NCI-H1930 (cell line): ENCODE data around the gene HOOK1.

Source experiments
- DNase-seq, 2 experiments: peaks; one replicate each; lab custom pipeline; 2025; lab: John Stamatoyannopoulos, UW

HOOK1 gene

DNA sequence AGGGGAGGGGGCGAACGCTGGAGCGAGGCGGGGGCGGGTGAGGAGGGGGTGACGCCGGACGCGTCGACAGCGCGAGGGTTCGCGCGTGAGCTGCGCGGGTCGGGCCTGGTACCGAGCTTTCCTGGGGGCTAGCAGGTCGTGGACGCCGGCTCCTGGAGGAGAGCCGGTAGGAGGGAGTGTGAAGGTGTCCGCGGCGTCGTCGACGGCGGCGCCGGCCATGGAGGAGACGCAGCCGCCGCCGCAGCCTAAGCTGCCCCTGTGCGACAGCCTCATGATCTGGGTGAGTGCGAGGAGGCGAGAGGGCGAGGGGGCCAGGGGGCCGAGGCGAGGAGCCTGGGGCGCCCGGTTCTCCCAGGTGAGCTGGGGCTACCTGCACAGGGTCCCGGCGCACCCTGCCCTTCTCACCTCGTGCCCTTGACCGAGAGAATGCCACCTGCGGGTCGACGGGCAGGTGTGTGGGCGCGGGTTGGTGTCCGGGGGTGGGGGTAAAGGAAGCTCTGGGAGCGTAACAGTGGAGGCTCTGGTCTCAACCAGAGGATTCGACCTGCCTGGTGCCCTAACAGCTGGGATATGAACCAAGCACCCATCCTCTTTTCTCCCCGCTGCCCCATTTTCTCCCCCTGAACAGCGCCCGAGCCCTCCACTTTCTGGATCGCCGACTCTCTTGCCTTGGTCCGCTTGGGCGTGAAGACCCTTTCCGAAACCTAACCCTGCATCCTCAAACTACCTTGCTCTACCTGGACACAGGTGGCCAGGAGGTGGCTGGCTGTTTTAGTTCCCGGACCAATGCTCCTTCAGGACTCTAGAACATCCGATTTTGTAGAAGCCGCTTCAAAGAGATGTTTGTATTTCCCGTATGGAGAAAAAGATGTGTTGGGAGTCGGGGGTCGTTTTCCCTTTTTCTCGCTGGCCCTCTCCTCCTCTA is at the start of gene HOOK1:
Gene HOOK1 (plus strand): TSS at position 49 of the 925 bp plus-strand sequence. CDS start 169 bp downstream, at position 218.
- no peak for DNase-seq

DNA sequence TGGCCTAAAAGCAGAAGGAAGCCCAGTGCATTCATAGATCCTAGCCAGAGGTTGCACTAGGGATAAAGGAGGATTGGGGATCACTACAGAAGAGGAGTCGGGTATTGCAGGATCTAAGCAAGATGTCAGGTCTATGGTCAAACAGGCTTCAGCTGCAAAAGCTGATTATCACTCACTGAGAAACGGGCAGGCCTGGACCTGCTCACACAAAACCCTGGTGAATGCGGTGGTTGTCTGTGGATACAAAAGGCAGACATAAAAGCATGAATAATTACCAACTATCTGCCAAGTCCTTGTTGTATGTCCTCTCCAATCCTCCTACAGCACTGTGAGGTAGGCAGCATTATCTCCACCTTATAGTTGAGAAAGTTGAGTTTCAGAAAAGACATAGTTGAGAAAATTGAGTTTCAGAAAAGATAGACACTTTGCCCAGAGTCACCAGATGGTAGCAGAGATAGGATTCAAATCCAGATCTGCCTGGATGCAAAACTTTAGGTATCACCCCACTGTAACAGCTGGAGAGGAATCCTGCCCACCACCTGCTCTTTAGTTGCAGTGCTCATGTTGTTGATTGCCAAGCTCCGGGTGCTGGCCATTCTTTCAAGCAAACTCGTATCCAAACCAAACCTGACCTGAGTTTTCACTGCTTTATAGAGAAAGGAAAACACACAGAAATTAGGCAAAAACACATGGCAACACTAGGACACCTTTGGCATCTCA is 49.6 kb upstream of the HOOK1 start:
- peak; percentile 57 to 71 for DNase-seq

DNA sequence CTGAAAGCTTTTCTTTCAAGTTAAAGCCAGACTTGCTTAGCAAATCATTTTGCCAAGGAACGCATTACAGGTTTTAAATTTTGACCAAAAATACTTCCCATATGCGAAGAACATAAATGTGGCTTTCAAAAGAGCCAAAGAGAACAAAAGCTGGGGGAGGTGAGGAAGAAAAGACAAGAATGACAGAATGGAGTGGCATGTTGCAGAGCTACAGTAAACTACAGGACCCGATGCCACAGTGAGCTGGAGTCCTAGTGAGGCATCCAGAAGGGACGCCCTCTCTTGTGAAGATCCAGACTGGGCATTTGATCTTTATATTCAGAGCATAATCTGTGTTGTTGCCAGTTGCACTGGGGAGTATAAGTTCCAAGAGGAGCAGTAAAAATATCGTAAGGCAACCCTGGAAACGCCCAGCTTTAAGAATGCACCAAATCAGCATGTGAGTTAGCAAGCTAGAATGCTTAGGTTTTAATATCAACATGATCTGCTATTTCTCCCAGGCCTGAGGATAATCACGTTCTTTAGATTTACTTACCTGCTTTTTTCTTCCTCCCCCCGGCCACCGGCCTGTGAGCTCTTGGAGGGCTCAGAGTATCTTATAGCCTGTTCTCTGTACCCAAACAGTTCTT is 48.4 kb upstream of the HOOK1 start:
- peak in 1 of 2 experiments; percentile 11 for DNase-seq

DNA sequence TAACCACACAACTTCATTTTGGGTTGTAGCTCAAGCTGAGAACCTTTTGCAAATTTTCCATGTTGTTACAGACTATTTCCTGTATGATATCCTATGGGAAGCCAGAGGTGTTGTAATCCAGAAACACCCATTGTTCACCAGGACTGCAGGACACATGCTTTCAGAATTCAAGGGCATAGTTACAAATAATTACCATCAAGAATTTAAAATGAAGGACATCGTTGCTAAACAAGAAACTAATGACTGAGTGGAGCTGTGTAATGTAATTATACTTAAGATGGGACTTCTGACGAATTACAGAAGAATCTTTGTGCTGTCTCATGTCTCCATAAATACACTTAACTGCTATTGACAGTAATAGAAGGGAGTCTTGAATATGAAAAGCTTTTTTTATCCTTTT is 47.6 kb upstream of the HOOK1 start:
- no peak for DNase-seq

DNA sequence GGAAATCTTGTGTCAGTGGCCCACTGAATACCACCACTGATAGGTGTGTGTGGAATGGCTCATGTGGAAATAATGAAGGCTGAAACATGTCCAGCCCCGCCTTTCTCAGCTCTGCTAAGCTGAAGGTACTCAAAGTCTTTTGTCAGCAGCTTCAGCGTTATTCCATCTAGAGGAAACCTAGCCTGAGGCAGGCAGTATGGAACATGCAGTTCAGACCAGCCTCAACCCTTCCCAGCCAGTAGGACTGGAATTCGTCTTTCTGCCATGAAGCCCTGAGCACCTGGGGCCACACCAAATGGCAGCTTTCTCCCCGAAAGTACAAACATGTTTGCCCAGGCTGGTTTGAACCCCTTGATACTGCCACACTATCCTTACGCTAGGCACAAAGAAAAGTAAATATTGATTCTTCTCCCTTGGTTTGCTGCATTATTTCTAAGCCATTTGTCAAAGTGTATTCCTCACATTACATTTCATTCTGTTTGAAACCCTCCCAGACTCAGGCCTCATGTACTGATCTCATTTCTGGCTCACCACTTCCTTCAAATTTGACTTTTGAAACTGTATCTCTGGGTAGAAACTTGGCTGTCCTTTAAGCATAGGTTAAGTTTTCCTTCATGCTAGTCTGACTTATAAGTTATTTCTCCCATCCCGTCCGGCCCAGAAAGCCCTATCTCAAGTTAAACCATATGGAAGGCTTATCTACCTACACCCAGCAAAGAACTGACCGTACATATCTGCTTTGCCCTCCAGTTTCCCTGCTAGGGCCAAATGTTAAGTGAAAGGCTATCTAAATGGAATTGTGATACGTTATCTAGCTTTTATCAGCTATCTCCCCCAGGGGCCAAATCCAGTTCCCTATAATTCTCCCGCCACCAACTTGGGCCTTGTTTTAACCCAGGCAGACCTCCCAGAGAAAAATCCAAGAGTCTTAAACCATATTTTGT is 45.7 kb upstream of the HOOK1 start:
- no peak for DNase-seq

DNA sequence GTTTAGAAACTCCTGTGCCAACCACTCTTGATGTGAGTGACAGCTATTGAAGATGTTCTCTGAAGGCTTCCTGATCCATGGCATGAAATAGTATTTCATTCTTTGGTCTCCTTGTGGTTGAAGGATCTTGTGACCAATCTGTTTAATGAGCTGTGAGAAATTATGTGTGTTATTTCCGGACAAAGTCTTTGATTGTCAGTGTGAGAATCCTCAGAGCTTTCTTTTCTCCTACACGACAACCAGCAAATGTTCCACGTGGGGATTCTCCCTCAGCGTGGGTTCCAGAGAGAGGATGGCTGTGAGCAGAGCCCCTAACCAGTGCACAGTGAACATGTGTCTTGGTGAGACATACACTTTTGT is 45.0 kb upstream of the HOOK1 start:
- no peak for DNase-seq

DNA sequence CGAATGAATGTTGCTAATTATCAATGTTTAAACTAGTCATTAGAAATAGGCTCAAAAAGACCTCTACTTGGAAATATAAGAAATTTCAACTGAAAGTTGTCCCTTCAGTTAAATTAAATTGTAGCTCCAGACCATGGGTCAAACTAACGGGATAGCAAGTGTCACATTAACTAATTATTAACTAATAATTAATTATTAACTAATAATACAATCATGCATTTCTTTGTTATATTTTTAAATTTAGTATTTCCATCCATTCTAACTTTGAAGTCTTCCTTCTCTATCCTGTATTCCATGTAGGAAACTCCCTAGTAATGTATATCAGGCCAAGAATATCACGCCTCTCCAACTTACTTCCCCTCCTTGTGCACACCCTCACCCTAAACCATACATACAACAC is 43.4 kb upstream of the HOOK1 start:
- DNase-seq = no peak

DNA sequence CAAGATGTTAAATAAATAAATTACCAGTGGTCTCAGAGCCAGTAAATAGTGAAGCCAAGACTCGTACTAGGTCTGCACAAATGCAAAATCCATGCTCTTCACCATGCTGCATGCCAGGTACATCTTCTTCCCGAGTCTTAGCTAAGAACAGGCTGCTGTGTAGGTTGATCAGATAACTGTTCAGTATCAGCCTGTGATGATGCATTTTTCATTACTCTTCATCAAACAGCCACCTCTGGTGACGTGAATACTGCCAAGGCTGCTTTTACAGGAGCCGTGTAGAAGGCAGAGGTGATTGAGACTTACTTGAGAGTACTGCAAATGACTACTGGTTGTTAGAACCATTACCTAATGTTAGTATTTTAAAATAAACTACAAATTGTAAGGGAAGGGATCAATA is 39.3 kb upstream of the HOOK1 start:
- no peak for DNase-seq

DNA sequence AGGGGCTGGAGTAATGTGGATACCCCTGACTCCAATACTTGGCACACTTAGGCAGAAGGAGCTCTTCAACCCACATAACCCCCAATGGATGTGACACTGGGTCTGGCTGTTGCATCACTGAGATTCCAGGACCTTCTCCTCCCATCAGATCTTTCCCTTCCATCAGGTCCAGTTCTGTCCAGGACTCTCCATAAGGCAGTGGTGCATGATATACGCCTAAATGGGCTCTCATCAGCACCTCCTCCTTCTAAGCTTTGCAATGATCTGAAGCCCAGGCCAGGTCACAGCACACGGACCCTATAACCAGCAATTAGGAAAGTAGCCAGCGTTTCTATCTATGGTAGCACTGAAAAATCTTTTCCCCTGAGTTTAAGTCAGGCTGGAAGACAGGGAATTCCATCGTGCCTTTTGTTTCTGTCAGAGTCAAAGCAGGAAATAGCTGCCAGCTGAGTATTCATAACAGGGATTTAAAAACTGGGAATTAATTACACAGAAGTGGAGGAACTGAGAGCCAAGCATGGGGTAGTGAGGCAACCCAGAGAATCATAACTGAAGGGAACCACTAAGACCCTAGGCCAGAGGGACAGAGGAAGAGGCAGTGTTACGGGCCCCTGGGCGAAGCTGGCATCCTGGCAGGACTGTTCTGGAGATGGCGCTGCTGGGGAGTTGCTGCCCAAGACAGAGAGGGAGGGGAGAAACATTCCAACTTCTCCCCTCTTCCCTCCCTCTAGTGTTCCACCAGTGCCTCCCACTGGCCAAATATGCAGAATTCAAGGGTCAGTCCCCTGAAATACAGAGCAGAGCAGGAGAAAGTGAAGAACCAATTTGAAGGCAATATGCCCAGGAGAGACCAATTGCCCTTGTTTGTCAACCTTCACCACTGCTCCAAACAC is 37.5 kb upstream of the HOOK1 start:
- no peak for DNase-seq

DNA sequence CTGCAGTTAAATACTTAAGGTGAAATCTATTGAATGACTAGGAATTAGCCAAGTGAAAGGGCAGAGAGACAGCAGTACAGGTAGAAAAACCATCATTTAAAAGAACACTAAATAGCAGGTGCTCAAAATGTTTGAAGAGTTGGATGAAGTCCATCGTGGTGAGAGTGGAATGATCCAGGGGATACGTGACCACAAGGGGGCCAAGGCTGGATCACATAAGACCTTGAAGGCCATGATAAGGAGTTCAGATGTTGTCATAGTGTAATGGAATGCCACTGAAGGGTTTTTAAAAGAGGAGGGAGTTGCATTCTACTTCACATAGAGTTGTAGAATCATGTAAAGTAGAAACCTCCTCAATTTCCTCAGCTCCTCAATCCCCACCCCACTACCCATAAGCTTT is 34.8 kb upstream of the HOOK1 start:
- no peak for DNase-seq

DNA sequence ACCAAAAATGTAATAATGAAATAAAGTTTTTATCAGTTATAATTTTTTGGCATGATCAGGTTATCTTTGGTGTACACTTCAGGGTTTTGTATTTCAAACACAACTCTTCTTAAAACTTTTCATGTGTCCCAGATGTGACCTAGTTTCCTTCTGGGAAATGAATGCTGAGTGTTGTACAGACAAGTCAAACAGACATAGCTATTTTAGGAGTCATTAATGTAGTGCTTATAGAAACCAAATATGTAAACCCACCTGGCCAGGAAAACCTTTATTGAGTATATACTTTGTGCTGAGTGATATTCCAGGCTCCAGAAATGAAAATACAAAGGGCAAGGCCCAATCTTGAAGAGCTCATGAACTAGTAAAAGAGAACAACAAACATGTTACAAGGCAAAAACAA is 25.9 kb upstream of the HOOK1 start:
- DNase-seq = no peak

DNA sequence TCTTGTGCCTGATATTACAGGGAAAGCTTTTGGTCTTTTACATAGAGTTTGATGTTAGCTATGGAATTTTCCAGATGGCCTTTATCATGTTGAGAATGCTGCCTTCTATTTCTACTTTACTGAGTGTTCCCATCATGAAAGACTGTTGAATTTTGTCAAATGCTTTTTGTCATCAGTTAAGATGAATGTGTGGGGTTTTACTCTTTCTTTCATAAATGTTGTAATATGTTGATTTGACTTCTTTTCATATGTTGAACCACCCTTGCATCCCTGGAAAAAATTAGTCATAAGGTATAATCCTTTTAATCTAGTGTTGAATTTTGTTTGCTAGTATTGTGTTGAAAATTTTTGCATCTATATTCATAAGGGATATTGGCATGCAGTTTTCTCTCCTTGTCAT is 16.1 kb upstream of the HOOK1 start:
- DNase-seq = no peak

DNA sequence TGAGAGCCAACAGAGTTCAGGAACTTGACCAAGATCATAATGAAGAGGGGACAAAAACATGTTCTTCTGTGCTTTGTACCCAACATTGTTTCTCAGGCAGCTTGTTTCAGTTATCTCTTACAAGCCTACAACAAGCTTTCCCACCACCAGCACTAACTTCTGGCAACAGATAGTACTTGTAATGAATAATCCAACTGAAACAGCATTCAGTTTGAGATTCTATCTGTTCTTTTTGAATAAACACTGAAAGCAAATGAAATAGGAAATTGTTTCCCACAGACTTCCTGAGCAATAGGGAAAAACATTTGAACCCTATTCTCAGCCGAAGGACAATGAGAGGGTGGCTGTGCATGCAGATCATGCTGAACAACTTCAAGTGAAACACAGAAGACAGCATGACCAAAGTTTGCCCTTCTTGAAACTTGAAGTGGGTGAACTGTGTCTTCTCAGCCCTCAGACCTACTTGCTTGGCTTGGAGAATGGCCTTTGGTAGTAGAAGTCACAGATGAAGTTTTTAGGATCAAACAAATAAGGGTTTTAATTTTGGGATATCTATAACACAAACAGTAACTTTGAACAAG is 11.2 kb upstream of the HOOK1 start:
- DNase-seq = no peak

DNA sequence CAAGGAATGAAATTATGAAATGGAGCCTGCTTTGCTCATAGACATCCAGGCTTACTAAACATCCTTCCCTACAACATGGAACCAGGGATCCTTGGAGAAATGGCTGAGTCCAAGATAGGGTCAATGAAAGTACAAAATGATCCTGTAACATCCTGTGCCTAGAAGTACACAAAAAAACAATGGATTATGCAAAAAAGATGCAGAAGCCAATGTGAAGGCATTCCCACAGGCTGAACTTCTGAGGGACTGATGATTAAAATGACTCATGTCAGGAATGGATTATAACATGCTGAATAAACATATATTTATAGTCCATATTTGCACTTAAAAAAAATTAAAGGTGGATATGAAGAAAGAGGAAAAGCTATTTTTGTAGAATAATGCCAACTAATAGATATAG is 10.4 kb upstream of the HOOK1 start:
- DNase-seq = no peak

DNA sequence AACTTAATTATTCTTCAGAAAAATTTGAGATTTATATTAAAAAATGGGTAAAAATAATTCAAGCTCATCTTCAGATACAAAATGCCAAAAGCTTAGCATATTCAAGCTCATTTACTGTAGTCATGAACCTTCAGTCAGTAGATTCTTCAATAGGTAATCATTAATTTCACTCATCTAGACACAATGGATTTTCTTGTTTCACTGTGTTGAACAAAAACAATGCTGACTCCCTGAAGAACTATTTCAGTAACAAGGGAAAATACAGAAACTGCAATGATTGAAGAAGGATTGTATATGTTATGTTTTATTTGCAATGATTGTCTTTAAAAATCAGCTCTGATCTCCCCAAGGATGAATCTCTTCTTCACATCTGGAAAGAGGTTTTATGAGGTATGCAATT is 9.2 kb upstream of the HOOK1 start:
- no peak for DNase-seq

DNA sequence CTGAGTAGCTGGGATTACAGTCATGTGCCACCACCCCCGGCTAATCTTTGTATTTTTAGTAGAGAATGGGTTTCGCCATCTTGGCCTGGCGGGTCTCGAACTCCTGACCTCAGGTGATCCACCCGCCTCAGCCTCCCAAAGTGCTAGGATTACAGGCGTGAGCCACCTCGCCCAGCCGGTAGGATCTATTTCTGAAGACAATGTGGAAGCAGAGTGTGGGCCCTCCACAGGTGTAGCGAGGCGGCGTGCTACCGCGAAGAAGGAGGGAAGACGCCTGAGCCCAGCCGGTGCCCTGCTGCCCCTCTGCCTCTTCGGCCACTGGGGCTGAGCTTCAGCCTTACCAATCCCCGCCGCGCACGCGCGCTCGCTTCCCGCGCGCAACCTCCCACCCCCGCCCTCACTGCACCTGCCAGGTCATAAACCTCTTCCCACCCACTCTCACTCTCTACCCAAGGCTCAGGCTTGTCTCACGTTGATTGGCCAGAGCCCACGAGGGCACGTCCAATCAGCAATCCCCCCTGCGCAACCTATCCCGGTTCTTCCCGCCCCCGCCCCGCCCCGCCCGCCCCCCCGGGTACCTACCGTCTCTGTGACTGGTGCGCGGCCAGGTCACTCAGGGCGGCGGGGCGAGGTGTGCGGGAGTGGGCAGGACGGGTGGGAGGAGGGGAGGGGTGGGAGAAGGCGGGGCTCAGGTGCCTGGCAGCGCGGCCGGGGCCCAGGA is 409 bp upstream of the HOOK1 start:
- DNase-seq = peak; percentile 95 to 97

DNA sequence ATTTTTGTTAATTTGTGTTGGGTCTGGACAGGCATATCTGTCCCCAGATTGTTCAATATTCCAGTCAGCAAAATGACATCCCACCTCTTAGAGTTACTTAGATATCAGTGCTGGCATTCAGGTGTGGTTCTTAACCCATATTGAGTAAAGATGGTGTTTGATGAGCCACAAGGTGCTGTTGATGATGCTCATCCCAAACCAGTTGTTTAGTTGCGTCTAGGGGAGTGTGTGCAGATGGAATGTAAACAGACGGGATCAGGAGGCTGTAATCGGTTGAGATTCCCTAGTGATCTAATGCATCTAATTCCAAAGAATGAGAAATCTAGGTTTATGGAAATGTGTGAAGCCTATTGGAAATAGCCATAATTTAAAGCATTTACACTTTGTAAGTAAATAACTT is 1.1 kb downstream of the HOOK1 start:
- DNase-seq = no peak

DNA sequence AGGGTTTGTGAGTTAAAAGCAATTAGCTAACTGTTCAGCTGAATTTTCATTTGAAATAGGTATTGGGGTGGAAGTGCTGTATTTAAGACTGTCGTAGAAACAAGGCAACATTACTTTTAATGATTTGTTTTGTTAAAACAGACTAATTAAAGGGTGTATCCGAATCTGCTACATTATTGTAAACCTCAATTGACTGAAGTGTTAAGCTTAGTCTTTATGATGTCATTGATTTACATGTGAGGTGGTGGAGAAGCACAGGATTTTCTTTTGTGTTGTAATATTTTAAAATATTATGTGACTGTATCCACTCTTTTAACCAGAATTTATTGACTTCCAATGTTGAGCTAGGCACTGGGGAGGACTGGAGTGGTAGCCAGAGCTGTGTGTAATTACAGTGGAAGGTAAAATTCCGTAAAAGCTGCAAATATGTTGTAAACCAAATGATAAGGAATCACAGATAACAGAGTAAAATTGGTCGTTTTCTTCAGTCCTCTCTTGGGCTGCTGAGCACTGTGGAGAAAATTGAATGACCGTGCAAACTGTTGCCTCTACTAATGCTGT is 1.6 kb downstream of the HOOK1 start:
- no peak for DNase-seq
